ENCODE results near the gene OVCA2. TPM values are rescaled to one million over a fixed set of nuclear protein-coding genes. Genes with fewer than 3 reads are reported as not detected.

OVCA2 gene
- total RNA-seq, 4 donors from 2014 or later = 19.6 to 40.3 (median 36.5) TPM

DNA sequence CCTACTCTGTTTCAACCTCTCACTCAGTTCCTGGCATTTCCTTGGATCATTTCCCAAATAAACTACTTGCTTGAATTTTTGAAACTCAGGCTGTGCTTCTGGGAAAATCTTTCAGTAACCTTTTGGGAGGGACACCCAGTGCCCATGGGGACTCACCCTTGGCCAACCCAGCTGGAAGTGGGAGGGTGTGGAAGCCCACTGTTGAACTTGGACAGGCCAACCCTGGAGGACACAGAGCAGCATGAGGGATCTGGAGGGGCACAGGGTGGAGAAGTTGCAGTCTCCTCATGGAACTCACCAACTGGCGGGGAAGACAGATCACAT is 27.9 kb upstream of the OVCA2 start:
- H3K4me1 ChIP-seq = peaks cover 0 to 14% (median 0%) of the 10 kb centered on the region in 3 donors
- H3K9me3 ChIP-seq = no peaks in the 10 kb centered on the region
- H3K27me3 ChIP-seq = peaks cover 29% of the 10 kb centered on the region
- TF ChIP-seq POLR2A (IDR thresholded peaks at IDR 0.05) (no peak), EP300 (IDR thresholded peaks at IDR 0.05) (no peak), POLR2AphosphoS5 (IDR thresholded peaks at IDR 0.05) (no peak)
- TF ChIP-seq, protein P1, sequence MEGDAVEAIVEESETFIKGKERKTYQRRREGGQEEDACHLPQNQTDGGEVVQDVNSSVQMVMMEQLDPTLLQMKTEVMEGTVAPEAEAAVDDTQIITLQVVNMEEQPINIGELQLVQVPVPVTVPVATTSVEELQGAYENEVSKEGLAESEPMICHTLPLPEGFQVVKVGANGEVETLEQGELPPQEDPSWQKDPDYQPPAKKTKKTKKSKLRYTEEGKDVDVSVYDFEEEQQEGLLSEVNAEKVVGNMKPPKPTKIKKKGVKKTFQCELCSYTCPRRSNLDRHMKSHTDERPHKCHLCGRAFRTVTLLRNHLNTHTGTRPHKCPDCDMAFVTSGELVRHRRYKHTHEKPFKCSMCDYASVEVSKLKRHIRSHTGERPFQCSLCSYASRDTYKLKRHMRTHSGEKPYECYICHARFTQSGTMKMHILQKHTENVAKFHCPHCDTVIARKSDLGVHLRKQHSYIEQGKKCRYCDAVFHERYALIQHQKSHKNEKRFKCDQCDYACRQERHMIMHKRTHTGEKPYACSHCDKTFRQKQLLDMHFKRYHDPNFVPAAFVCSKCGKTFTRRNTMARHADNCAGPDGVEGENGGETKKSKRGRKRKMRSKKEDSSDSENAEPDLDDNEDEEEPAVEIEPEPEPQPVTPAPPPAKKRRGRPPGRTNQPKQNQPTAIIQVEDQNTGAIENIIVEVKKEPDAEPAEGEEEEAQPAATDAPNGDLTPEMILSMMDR (IDR thresholded peaks at IDR 0.05) = no peak
- ATAC-seq = no peak
- H3K4me3 ChIP-seq = no peak overlapping the region
- no peak overlapping the region for H3K27ac ChIP-seq
- WGBS, 2 donors (ENCODE audit: low coverage in 1 of 2) = no CpG with 5 or more reads among the region's 1 CpG
- H3K36me3 ChIP-seq = no peaks in the 10 kb centered on the region

DNA sequence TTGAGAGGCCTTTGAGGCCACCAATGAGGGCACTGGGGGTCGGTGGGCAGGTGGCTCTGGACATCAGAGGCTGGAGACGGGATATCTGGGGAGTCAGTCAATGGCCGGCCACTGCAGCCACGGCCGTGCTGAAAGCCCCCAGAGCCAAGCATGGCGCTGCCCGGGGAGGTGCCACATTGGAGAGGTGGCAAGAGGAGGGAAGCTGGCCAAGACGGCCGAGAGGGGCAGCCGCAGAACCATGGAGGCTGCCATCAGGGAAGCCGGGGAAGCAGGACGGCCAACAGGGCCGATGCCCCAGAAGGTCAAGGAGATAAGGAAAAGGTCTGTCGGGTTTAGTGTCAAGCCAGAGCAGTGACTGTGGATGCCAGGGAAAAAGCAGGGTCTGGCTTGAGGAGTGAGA is 26.5 kb upstream of the OVCA2 start:
- WGBS, 2 donors (ENCODE audit: low coverage in 1 of 2) = 71% methylated on average over 12 of the region's 14 CpGs; no CpG with 5 or more reads in 1 of the 2 donors

DNA sequence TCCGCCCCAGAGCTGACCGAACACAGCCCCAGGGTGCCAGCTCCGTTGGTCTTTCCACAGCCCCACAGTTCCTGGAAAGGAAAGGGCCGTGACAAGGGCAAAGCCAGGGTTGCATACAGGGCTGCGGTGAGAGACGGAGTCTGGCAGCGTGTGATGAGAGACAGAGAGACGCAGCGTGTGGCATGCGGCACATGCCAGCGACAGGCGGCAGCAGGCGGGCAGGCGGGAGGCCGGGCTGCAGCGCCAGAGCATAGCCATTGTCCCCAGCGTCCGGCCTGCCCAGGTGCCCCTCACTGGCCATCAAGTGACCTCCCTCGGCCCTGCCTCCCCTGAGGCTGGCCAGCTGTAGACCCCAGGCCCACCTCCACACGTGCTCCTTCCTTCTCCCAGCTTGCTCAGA is 25.3 kb upstream of the OVCA2 start:
- no peak for TF ChIP-seq EP300 (IDR thresholded peaks at IDR 0.05)
- no peak for TF ChIP-seq POLR2A (IDR thresholded peaks at IDR 0.05)
- TF ChIP-seq, protein P1 (IDR thresholded peaks at IDR 0.05) = no peak
- TF ChIP-seq POLR2AphosphoS5 (IDR thresholded peaks at IDR 0.05) = no peak
- Histone ChIP-seq H3K27ac (no peak overlapping the region), H3K36me3 (no peaks in the 10 kb centered on the region), H3K9me3 (no peaks in the 10 kb centered on the region), H3K4me1 (peaks cover 0 to 10% (median 0%) of the 10 kb centered on the region in 3 donors), H3K27me3 (peaks cover 32% of the 10 kb centered on the region), H3K4me3 (no peak overlapping the region)
- ATAC-seq = no peak
- WGBS, 2 donors (ENCODE audit: low coverage in 1 of 2) = 80 to 100% methylated on average over 3 to 7 of the region's 20 CpGs

More for the DNA sequence above, 26.5 kb upstream of the OVCA2 start:
- H3K4me1 ChIP-seq = peaks cover 0 to 14% (median 0%) of the 10 kb centered on the region in 3 donors
- H3K36me3 ChIP-seq = no peaks in the 10 kb centered on the region
- H3K4me3 ChIP-seq = no peak overlapping the region
- TF ChIP-seq POLR2AphosphoS5 (IDR thresholded peaks at IDR 0.05) = no peak
- no peak for TF ChIP-seq POLR2A (IDR thresholded peaks at IDR 0.05)
- TF ChIP-seq, protein P1 (IDR thresholded peaks at IDR 0.05) = no peak
- no peak for TF ChIP-seq EP300 (IDR thresholded peaks at IDR 0.05)
- no peaks in the 10 kb centered on the region for H3K9me3 ChIP-seq
- no peak for ATAC-seq
- H3K27ac ChIP-seq = no peak overlapping the region
- H3K27me3 ChIP-seq = peaks cover 32% of the 10 kb centered on the region

DNA sequence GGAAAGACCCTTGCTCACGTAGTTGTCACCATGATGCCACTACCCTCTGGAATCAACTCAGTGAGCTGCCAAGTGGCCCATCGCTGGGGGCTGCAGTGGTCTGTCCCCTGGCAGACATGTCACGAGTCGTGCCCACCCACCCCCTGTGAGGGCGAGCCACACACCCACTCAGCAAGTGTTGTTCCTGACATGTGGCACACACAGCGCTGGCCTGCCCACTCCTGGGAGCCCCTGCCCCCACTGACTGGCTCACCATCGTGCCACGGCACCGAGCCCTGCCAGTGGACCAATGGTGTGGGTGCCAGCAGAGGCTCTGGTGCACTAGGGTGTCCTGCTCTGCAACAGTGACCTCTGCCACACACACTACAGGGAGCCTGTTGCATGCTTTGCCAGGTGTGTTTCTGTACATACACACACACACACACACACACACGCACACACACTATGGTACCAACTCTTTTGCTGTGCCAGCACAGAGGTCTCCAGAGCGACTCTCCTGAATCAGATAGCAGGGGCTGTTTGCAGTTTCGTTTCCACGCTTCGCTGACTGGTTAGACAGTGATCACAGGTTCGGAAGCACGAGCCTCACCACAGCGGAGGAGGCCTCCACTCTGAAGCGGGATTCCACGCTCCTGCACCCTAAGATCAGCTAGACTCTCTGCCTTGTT is 24.4 kb upstream of the OVCA2 start:
- H3K27ac ChIP-seq = no peak overlapping the region
- peaks cover 33% of the 10 kb centered on the region for H3K27me3 ChIP-seq
- TF ChIP-seq EP300 (IDR thresholded peaks at IDR 0.05) = no peak
- TF ChIP-seq, protein P1 (IDR thresholded peaks at IDR 0.05) = no peak
- no peak for ATAC-seq
- H3K4me1 ChIP-seq = peaks cover 0 to under 1% (median 0%) of the 10 kb centered on the region in 3 donors
- no peaks in the 10 kb centered on the region for H3K36me3 ChIP-seq
- 87 to 100% methylated on average over 1 to 10 of the region's 19 CpGs for WGBS, 2 donors (ENCODE audit: low coverage in 1 of 2)
- H3K9me3 ChIP-seq = no peaks in the 10 kb centered on the region
- no peak overlapping the region for H3K4me3 ChIP-seq

Measured in gastroesophageal sphincter (tissue), 4 donors.